HFFc6 (cell line): ENCODE data around the gene ATF6. TPM values are rescaled to one million over a fixed set of nuclear protein-coding genes. Genes with fewer than 3 reads are reported as not detected.
A peak's percentile ranks its signal among the peaks of the same experiment; 100 is the strongest.

Experiments
- DNase-seq: peaks from one replicate; pipeline ENCODE4 v3.0.0-alpha.2; 2018
- H3K27ac Mint-ChIP-seq: 2 replicates; pipeline ENCODE4 v1.8.0; 2020; ENCODE audit warnings: mild to moderate bottlenecking, mixed read lengths
- H3K27me3 Mint-ChIP-seq: 2 replicates; pipeline ENCODE4 v1.8.0; 2021; ENCODE audit warnings: mild to moderate bottlenecking, moderate library complexity, mixed read lengths; ENCODE audit not compliant: insufficient read depth
- H3K36me3 Mint-ChIP-seq: 2 replicates; pipeline ENCODE4 v1.8.0; 2021; ENCODE audit warnings: low read depth, mixed read lengths
- H3K4me1 Mint-ChIP-seq: 2 replicates; pipeline ENCODE4 v1.8.0; 2020; ENCODE audit warnings: low read depth, mixed read lengths
- H3K4me3 Mint-ChIP-seq: 2 replicates; pipeline ENCODE4 v1.8.0; 2020; ENCODE audit warnings: mild to moderate bottlenecking, moderate library complexity, mixed read lengths
- H3K9me3 Mint-ChIP-seq: 2 replicates; pipeline ENCODE4 v1.8.0; 2020; ENCODE audit warnings: mild to moderate bottlenecking, mixed read lengths
- total RNA-seq, 6 experiments: library from RNA; stranded (reverse); fragmentation: NEBNext Ultra II Directional; extraction: Animal tissue kit (Norgen Biotek cat#: 25700); gene quantifications; 2 replicates in 1 of 6; 3 replicates in 5 of 6; pipeline ENCODE4 v1.2.3, GENCODE V29; 2021
- TF ChIP-seq, protein P1 (sequence below): fragments of 200-600 bp; sonication (generic); IDR thresholded peaks from 2 replicates; pipeline ENCODE4 v1.5.0; 2021; ENCODE audit warnings: antibody characterized with exemption, mild to moderate bottlenecking

ATF6 gene
- total RNA-seq, 6 experiments from 2014 or later = 23.7 to 29.9 (median 27.6) TPM

DNA sequence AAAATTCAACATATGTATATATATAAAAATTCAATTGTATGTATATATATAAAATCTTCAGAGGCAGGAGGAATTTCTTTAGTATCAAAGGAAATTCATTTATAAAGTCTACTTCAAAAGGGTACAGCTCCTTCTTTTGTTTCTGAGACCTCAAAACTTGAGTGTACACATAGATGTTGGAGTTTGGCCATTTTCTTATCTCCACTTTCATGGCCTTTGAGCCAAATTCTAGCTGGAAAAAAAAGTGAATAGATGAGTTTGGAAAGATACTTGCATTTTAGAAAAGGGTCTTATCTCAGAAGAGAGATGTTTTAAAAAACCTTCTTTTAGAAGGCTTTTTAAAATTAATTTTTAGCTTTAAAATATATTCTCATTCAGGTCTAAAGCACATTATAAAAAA is 103.2 kb downstream of the ATF6 start:
- Mint-ChIP-seq H3K27me3 (no peaks in the 10 kb centered on the region), H3K9me3 (no peaks in the 10 kb centered on the region), H3K36me3 (no peaks in the 10 kb centered on the region), H3K27ac (no peak overlapping the region), H3K4me3 (no peak overlapping the region), H3K4me1 (peaks cover 13% of the 10 kb centered on the region)
- no peak for DNase-seq
- TF ChIP-seq, protein P1, sequence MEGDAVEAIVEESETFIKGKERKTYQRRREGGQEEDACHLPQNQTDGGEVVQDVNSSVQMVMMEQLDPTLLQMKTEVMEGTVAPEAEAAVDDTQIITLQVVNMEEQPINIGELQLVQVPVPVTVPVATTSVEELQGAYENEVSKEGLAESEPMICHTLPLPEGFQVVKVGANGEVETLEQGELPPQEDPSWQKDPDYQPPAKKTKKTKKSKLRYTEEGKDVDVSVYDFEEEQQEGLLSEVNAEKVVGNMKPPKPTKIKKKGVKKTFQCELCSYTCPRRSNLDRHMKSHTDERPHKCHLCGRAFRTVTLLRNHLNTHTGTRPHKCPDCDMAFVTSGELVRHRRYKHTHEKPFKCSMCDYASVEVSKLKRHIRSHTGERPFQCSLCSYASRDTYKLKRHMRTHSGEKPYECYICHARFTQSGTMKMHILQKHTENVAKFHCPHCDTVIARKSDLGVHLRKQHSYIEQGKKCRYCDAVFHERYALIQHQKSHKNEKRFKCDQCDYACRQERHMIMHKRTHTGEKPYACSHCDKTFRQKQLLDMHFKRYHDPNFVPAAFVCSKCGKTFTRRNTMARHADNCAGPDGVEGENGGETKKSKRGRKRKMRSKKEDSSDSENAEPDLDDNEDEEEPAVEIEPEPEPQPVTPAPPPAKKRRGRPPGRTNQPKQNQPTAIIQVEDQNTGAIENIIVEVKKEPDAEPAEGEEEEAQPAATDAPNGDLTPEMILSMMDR = no peak

DNA sequence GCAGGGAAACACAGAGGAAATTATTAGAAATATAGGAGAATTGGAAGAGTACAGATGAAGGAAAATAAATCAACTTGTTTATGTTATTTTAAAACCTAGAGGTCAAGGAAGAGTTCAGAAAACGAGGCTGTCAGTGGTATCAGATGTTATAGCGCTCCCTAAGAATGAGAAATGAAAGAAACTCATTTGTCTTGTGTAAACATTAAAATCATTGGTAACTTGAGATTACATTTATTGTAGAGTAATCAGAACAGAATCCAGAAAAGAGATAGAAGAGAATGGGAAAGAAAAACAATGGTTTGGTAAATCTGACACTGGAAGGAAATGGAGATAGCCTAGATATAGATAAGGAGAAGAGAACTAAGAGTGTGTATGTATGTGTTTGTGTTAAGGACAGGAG is 106.4 kb downstream of the ATF6 start:
- no peak overlapping the region for H3K4me3 Mint-ChIP-seq
- no peak overlapping the region for H3K27ac Mint-ChIP-seq
- H3K36me3 Mint-ChIP-seq = no peaks in the 10 kb centered on the region
- H3K27me3 Mint-ChIP-seq = no peaks in the 10 kb centered on the region
- no peaks in the 10 kb centered on the region for H3K9me3 Mint-ChIP-seq
- peaks cover 9% of the 10 kb centered on the region for H3K4me1 Mint-ChIP-seq
- TF ChIP-seq, protein P1 = no peak
- no peak for DNase-seq

DNA sequence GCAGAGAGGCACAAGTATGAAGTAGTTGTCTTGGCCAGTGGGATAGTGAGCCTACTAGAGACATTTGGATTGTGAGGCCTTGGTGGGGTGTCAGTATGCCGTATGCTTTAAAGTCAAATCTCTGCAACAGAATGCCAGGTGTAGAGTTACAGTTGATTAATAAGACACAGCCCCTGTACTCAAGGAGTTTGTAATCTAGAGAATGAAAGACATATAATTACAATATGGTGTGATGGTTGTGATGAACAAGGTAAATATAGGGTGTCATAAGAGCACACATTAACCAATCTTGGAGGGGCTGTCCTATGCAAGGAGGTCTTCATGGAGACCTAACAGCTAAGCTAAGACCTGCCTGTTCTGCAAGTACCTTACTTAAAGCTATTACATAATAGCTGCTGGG is 113.1 kb downstream of the ATF6 start:
- Mint-ChIP-seq H3K4me1 (peaks cover 2% of the 10 kb centered on the region), H3K27ac (no peak overlapping the region), H3K36me3 (no peaks in the 10 kb centered on the region), H3K4me3 (no peak overlapping the region), H3K9me3 (no peaks in the 10 kb centered on the region), H3K27me3 (no peaks in the 10 kb centered on the region)
- TF ChIP-seq, protein P1 = no peak
- DNase-seq = no peak

DNA sequence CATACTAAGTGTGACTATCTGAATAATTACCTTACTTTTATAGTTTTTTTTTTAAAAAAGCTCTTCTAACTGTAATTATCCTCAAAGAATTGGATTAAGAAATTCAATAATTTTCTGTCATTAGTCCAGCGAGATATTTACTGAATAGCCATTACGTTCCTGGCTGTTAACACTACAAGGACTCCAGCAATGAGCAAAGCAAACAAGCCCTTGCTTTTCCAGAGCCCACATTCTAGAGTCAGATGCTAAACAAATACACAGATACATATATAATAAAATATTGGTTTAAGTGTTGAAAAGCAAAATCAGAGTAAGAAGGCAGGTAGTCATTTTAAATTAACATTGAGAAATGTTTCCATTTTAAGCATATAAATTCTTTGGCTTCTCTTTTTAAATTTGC is 118.4 kb downstream of the ATF6 start:
- peak overlapping the region; percentile 58 for H3K4me3 Mint-ChIP-seq
- H3K36me3 Mint-ChIP-seq = no peaks in the 10 kb centered on the region
- H3K9me3 Mint-ChIP-seq = no peaks in the 10 kb centered on the region
- H3K27ac Mint-ChIP-seq = peak overlapping the region; percentile 50
- DNase-seq = no peak
- TF ChIP-seq, protein P1 = no peak
- peaks cover 21% of the 10 kb centered on the region for H3K4me1 Mint-ChIP-seq
- no peaks in the 10 kb centered on the region for H3K27me3 Mint-ChIP-seq

DNA sequence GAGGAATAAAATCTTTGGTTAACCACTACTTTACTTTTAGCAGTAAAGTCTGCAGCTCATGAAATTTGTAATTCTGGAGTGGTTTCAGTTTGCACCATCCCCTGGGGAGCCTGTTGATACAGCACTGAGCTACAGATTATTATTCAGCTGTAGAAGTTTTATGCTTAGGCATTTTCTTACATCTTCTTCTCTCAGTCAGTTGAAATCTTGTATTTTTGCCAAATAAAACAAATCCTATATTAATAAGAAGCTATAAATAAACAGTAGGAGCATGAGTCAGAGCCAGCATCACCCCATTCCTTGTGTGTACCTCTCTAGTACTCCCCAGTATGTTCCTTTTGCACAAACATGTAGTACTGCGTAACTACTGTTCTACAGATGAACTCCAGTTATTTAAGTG is 118.9 kb downstream of the ATF6 start:
- DNase-seq = peak; percentile 76
- H3K4me3 Mint-ChIP-seq = peak overlapping the region; percentile 58; the same call in 1 of the 2 replicates
- H3K4me1 Mint-ChIP-seq = peaks cover 21% of the 10 kb centered on the region
- H3K9me3 Mint-ChIP-seq = no peaks in the 10 kb centered on the region
- H3K27me3 Mint-ChIP-seq = no peaks in the 10 kb centered on the region
- H3K27ac Mint-ChIP-seq = peak overlapping the region; percentile 50
- peaks cover 3% of the 10 kb centered on the region for H3K36me3 Mint-ChIP-seq
- TF ChIP-seq, protein P1 = no peak

DNA sequence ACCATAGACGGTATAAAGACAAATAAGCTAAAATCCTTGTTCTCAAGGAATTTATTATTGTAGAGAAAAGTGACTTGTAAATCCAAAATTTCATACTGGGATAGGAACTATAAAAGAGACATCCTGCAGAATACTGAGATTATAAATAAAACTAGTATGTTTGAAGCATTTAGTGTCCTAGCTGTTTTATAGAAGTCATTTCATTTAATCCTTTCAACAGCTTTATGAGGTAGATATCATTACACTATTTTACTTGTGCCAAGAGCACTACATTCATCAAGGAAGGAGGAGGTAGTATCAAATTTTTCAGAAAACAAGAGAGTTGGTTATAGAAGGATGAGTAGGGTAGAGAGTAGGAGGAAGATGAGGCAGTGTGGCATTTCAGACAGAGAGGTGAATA is 119.6 kb downstream of the ATF6 start:
- no peak overlapping the region for H3K4me3 Mint-ChIP-seq
- H3K27ac Mint-ChIP-seq = no peak overlapping the region
- no peaks in the 10 kb centered on the region for H3K27me3 Mint-ChIP-seq
- DNase-seq = no peak
- H3K4me1 Mint-ChIP-seq = peaks cover 21% of the 10 kb centered on the region
- TF ChIP-seq, protein P1 = no peak
- H3K9me3 Mint-ChIP-seq = no peaks in the 10 kb centered on the region
- peaks cover 8% of the 10 kb centered on the region for H3K36me3 Mint-ChIP-seq
